ENCODE results near the gene ILKAP.

Gene ILKAP

GRCh38 chr2:238141541-238142318, 61.8 kb downstream of the ILKAP start:
- Histone ChIP-seq H3K9ac (ENCODE audit: low read length) (no peak overlapping the region), H2AFZ (ENCODE audit: low read length) (no peak overlapping the region), H3K9me3 (ENCODE audit: low read length) (no peaks in the 10 kb centered on the region), H3K4me3 (ENCODE audit: low read depth, low read length, poor library complexity, severe bottlenecking) (no peak overlapping the region), H3K4me1 (ENCODE audit: insufficient read depth, low read length, severe bottlenecking) (peaks cover 11% of the 10 kb centered on the region), H3K4me2 (ENCODE audit: low read length) (no peak overlapping the region), H3K27ac (ENCODE audit: low read depth, low read length, poor library complexity, severe bottlenecking) (no peak overlapping the region), H3F3A (ENCODE audit: insufficient read depth, low read length) (no peaks in the 10 kb centered on the region), H4K20me1 (ENCODE audit: insufficient read depth, low read length) (no peaks in the 10 kb centered on the region), H3K36me3 (ENCODE audit: insufficient read depth, low read length) (no peaks in the 10 kb centered on the region), H3K9me2 (ENCODE audit: low read depth, low read length) (no peaks in the 10 kb centered on the region), H3K79me2 (ENCODE audit: insufficient read depth, low read length) (no peaks in the 10 kb centered on the region), H3K27me3 (ENCODE audit: insufficient read depth, low read length) (peaks cover 23% of the 10 kb centered on the region; the same call in 1 of the 2 replicates)
- TF ChIP-seq EZH2 (IDR thresholded peaks at IDR 0.05; ENCODE audit: borderline replicate concordance, low read length) (no peak), CTCF (IDR thresholded peaks at IDR 0.05; ENCODE audit: low read length) (no peak)

- H3K9ac ChIP-seq (ENCODE audit: low read length) = no peak overlapping the region
- no peaks in the 10 kb centered on the region for H3K9me2 ChIP-seq (ENCODE audit: low read depth, low read length)
- no peak overlapping the region for H2AFZ ChIP-seq (ENCODE audit: low read length)
- H3K4me3 ChIP-seq (ENCODE audit: low read depth, low read length, poor library complexity, severe bottlenecking) = no peak overlapping the region
- H3K79me2 ChIP-seq (ENCODE audit: insufficient read depth, low read length) = no peaks in the 10 kb centered on the region
- H3K4me1 ChIP-seq (ENCODE audit: insufficient read depth, low read length, severe bottlenecking) = peaks cover 11% of the 10 kb centered on the region
- TF ChIP-seq EZH2 (IDR thresholded peaks at IDR 0.05; ENCODE audit: borderline replicate concordance, low read length) (no peak), CTCF (IDR thresholded peaks at IDR 0.05; ENCODE audit: low read length) (no peak)
- H4K20me1 ChIP-seq (ENCODE audit: insufficient read depth, low read length) = no peaks in the 10 kb centered on the region
- H3K9me3 ChIP-seq (ENCODE audit: low read length) = no peaks in the 10 kb centered on the region
- H3K27ac ChIP-seq (ENCODE audit: low read depth, low read length, poor library complexity, severe bottlenecking) = no peak overlapping the region
- no peak overlapping the region for H3K4me2 ChIP-seq (ENCODE audit: low read length)
- no peaks in the 10 kb centered on the region for H3F3A ChIP-seq (ENCODE audit: insufficient read depth, low read length)
- H3K36me3 ChIP-seq (ENCODE audit: insufficient read depth, low read length) = no peaks in the 10 kb centered on the region
- H3K27me3 ChIP-seq (ENCODE audit: insufficient read depth, low read length) = peaks cover 26% of the 10 kb centered on the region; the same call in 1 of the 2 replicates
Observed at GRCh38 chr2:238140721-238141540, 62.6 kb downstream of the ILKAP start.

GRCh38 chr2:238140040-238140439, 63.5 kb downstream of the ILKAP start:
- H3K4me2 ChIP-seq (ENCODE audit: low read length) = 0 out of 2 replicates have a peak overlapping the region, but pooled peaks have one; percentile 53
- H3K36me3 ChIP-seq (ENCODE audit: insufficient read depth, low read length) = no peaks in the 10 kb centered on the region
- no peaks in the 10 kb centered on the region for H3K9me3 ChIP-seq (ENCODE audit: low read length)
- H3K4me3 ChIP-seq (ENCODE audit: low read depth, low read length, poor library complexity, severe bottlenecking) = no peak overlapping the region
- peaks cover 29% of the 10 kb centered on the region; the same call in 1 of the 2 replicates for H3K27me3 ChIP-seq (ENCODE audit: insufficient read depth, low read length)
- H3F3A ChIP-seq (ENCODE audit: insufficient read depth, low read length) = no peaks in the 10 kb centered on the region
- H3K27ac ChIP-seq (ENCODE audit: low read depth, low read length, poor library complexity, severe bottlenecking) = no peak overlapping the region
- H3K9me2 ChIP-seq (ENCODE audit: low read depth, low read length) = no peaks in the 10 kb centered on the region
- TF ChIP-seq CTCF (IDR thresholded peaks at IDR 0.05; ENCODE audit: low read length) = no peak
- no peak for TF ChIP-seq EZH2 (IDR thresholded peaks at IDR 0.05; ENCODE audit: borderline replicate concordance, low read length)
- no peak overlapping the region for H2AFZ ChIP-seq (ENCODE audit: low read length)
- H3K4me1 ChIP-seq (ENCODE audit: insufficient read depth, low read length, severe bottlenecking) = peaks cover 11% of the 10 kb centered on the region
- H3K79me2 ChIP-seq (ENCODE audit: insufficient read depth, low read length) = no peaks in the 10 kb centered on the region
- H4K20me1 ChIP-seq (ENCODE audit: insufficient read depth, low read length) = no peaks in the 10 kb centered on the region
- H3K9ac ChIP-seq (ENCODE audit: low read length) = no peak overlapping the region
